ENCODE data around the gene IL1RL2. TPM values are rescaled to one million over a fixed set of nuclear protein-coding genes. Genes with fewer than 3 reads are reported as not detected.

Gene IL1RL2
- total and polyA plus RNA-seq, 2 experiments from 2014 or later = 2.0 to 2.3 TPM

- Histone ChIP-seq H3F3A (ENCODE audit: insufficient read depth) (peaks cover 26% of the 10 kb centered on the region), H3K79me2 (ENCODE audit: insufficient read depth) (no peaks in the 10 kb centered on the region), H3K9me2 (ENCODE audit: insufficient read depth) (no peaks in the 10 kb centered on the region), H3K9me3 (ENCODE audit: low read depth) (no peaks in the 10 kb centered on the region), H3K9ac (no peak overlapping the region), H3K27ac (no peak overlapping the region), H2AFZ (no peak overlapping the region), H4K20me1 (ENCODE audit: insufficient read depth) (no peaks in the 10 kb centered on the region), H3K4me3 (no peak overlapping the region), H3K27me3 (replicated peaks; ENCODE audit: insufficient read depth) (no peaks in the 10 kb centered on the region), H3K4me2 (ENCODE audit: unreplicated experiment) (no peak overlapping the region), H3K36me3 (ENCODE audit: low read depth) (no peaks in the 10 kb centered on the region), H3K4me1 (ENCODE audit: insufficient read depth) (peaks cover 26% of the 10 kb centered on the region)
- no peak for TF ChIP-seq EZH2 (IDR thresholded peaks at IDR 0.05; ENCODE audit: insufficient read depth, poor library complexity, severe bottlenecking)
- no peak for TF ChIP-seq EZH2phosphoT487 (IDR thresholded peaks at IDR 0.05; ENCODE audit: insufficient read depth, low read depth)
- 95 to 96% methylated on average over 11 of the region's 11 CpGs for WGBS, 2 experiments (ENCODE audit: low coverage in 1 of 2, low lambda C conversion rate in 2 of 2, missing lambda C conversion rate in 2 of 2)
- no peak for DNase-seq
- in situ Hi-C loops (cut with MboI) = no loop called here
These were observed 46.5 kb downstream of the IL1RL2 start for GRCh38 chr2:102233132-102233884.

GRCh38 chr2:102235042-102235473 is 48.2 kb downstream of the IL1RL2 start:
- Histone ChIP-seq H2AFZ (no peak overlapping the region), H3K4me2 (ENCODE audit: unreplicated experiment) (no peak overlapping the region), H3K9me3 (ENCODE audit: low read depth) (no peaks in the 10 kb centered on the region), H3K9me2 (ENCODE audit: insufficient read depth) (no peaks in the 10 kb centered on the region), H3K27ac (no peak overlapping the region), H3K36me3 (ENCODE audit: low read depth) (no peaks in the 10 kb centered on the region), H3K9ac (no peak overlapping the region), H4K20me1 (ENCODE audit: insufficient read depth) (no peaks in the 10 kb centered on the region), H3K4me3 (no peak overlapping the region), H3F3A (ENCODE audit: insufficient read depth) (peaks cover 12% of the 10 kb centered on the region), H3K27me3 (replicated peaks; ENCODE audit: insufficient read depth) (no peaks in the 10 kb centered on the region), H3K79me2 (ENCODE audit: insufficient read depth) (no peaks in the 10 kb centered on the region), H3K4me1 (ENCODE audit: insufficient read depth) (peaks cover 20% of the 10 kb centered on the region)
- WGBS, 2 experiments (ENCODE audit: low coverage in 1 of 2, low lambda C conversion rate in 2 of 2, missing lambda C conversion rate in 2 of 2) = 90 to 92% methylated on average over 15 to 18 of the region's 18 CpGs
- DNase-seq = no peak
- in situ Hi-C loops (cut with MboI) = no loop called here
- no peak for TF ChIP-seq EZH2 (IDR thresholded peaks at IDR 0.05; ENCODE audit: insufficient read depth, poor library complexity, severe bottlenecking)
- TF ChIP-seq EZH2phosphoT487 (IDR thresholded peaks at IDR 0.05; ENCODE audit: insufficient read depth, low read depth) = no peak

- Histone ChIP-seq H3K4me2 (ENCODE audit: unreplicated experiment) (no peak overlapping the region), H4K20me1 (ENCODE audit: insufficient read depth) (no peaks in the 10 kb centered on the region), H2AFZ (no peak overlapping the region), H3K9me2 (ENCODE audit: insufficient read depth) (no peaks in the 10 kb centered on the region), H3K79me2 (ENCODE audit: insufficient read depth) (no peaks in the 10 kb centered on the region), H3K4me1 (ENCODE audit: insufficient read depth) (peaks cover 21% of the 10 kb centered on the region), H3K27ac (no peak overlapping the region), H3K4me3 (no peak overlapping the region), H3K9ac (no peak overlapping the region), H3K36me3 (ENCODE audit: low read depth) (no peaks in the 10 kb centered on the region), H3K9me3 (ENCODE audit: low read depth) (no peaks in the 10 kb centered on the region), H3K27me3 (replicated peaks; ENCODE audit: insufficient read depth) (no peaks in the 10 kb centered on the region), H3F3A (ENCODE audit: insufficient read depth) (peaks cover 11% of the 10 kb centered on the region)
- WGBS, 2 experiments (ENCODE audit: low coverage in 1 of 2, low lambda C conversion rate in 2 of 2, missing lambda C conversion rate in 2 of 2) = 87 to 100% methylated on average over 5 of the region's 5 CpGs
- TF ChIP-seq EZH2phosphoT487 (IDR thresholded peaks at IDR 0.05; ENCODE audit: insufficient read depth, low read depth) = no peak
- TF ChIP-seq EZH2 (IDR thresholded peaks at IDR 0.05; ENCODE audit: insufficient read depth, poor library complexity, severe bottlenecking) = no peak
- DNase-seq = peak; percentile 52
- in situ Hi-C loops (cut with MboI) = no loop called here
These were observed 48.7 kb downstream of the IL1RL2 start for GRCh38 chr2:102235491-102235890.

- Histone ChIP-seq H3K27ac (no peak overlapping the region), H3K4me1 (ENCODE audit: insufficient read depth) (peaks cover 25% of the 10 kb centered on the region), H2AFZ (no peak overlapping the region), H3K9ac (no peak overlapping the region), H3K36me3 (ENCODE audit: low read depth) (no peaks in the 10 kb centered on the region), H3K4me2 (ENCODE audit: unreplicated experiment) (no peak overlapping the region), H3F3A (ENCODE audit: insufficient read depth) (peaks cover 11% of the 10 kb centered on the region), H4K20me1 (ENCODE audit: insufficient read depth) (no peaks in the 10 kb centered on the region), H3K9me2 (ENCODE audit: insufficient read depth) (no peaks in the 10 kb centered on the region), H3K79me2 (ENCODE audit: insufficient read depth) (no peaks in the 10 kb centered on the region), H3K9me3 (ENCODE audit: low read depth) (no peaks in the 10 kb centered on the region), H3K27me3 (replicated peaks; ENCODE audit: insufficient read depth) (no peaks in the 10 kb centered on the region), H3K4me3 (no peak overlapping the region)
- TF ChIP-seq EZH2 (IDR thresholded peaks at IDR 0.05; ENCODE audit: insufficient read depth, poor library complexity, severe bottlenecking) = no peak
- TF ChIP-seq EZH2phosphoT487 (IDR thresholded peaks at IDR 0.05; ENCODE audit: insufficient read depth, low read depth) = no peak
- in situ Hi-C loops (cut with MboI) = no loop called here
- DNase-seq = no peak
- WGBS, 2 experiments (ENCODE audit: low coverage in 1 of 2, low lambda C conversion rate in 2 of 2, missing lambda C conversion rate in 2 of 2) = 67 to 83% methylated on average over 5 of the region's 5 CpGs
These were observed 49.3 kb downstream of the IL1RL2 start for GRCh38 chr2:102236132-102236531.

Measured in GM23248 (cell line).